NT2/D1 (cell line): ENCODE results near the gene ZNF765.

Experiments used
- SUZ12 ChIP-seq: IDR thresholded peaks from 2 replicates; pipeline ENCODE4 v1.6.1; 2011; ENCODE audit not compliant: insufficient read length, insufficient read depth; ENCODE audit errors: extremely low read depth
- YY1 ChIP-seq: IDR thresholded peaks from 2 replicates; pipeline ENCODE4 v1.6.1; 2011; ENCODE audit not compliant: insufficient read length, insufficient read depth
- ZNF274 ChIP-seq: IDR thresholded peaks from 2 replicates; pipeline ENCODE4 v1.6.1; 2011; ENCODE audit warnings: mild to moderate bottlenecking, low read depth, low read length

DNA sequence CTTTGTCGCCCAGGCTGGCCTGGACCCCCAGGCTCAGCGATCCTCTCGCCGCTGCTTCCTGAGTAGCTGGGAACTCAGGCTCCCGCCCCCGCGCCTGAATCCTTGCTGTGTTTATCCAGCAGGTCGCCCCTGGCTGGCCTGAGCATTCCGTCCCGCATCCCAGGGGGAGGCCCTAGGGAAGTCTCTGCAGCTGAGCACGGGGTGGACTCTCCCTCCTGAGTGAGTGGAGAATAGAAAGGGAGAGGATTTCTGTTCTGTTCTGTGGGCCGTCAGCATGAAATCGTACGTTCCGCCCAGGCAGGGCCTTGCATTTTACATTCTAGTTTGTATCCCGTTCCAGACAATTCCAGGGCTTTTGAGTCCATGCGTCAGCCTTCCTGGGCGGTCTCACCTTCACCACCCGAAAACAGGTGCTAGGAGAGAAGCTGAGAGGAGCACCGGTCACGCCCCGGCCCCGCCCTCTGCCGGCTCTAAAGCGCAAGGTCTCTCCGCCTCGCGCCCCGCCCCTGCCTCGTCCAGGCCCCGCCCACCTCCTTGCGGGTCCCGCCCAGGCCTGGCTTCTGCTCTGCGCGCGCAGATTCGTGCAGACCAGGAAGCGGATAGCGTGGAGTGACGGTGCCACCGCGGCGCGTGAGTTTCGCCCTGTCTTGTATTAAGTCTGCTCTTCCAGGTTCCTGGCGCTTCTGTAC lies 36.6 kb downstream of the ZNF765 start, which contains the start of gene ZNF761:
- no peak for TF ChIP-seq YY1
- no peak for TF ChIP-seq ZNF274
- no peak for TF ChIP-seq SUZ12
